Kidney (tissue), 14 donors: ENCODE measurements around the gene OSTC. TPM values are rescaled to one million over a fixed set of nuclear protein-coding genes. Genes with fewer than 3 reads are reported as not detected.

ENCODE experiments used
- DNase-seq, 5 donors: peaks; one replicate each; pipeline ENCODE4 v3.0.0-alpha.2; 2013 to 2020
- FAIRE-seq: peaks from 2 replicates; lab custom pipeline; 2012; peaks lifted over from hg19 to GRCh38; lab: Jason Lieb, UNC
- H3K27ac ChIP-seq, 2 donors: one replicate each; pipeline ENCODE4 v1.7.0; 2013; ENCODE audit warnings: low read depth in 2 of 2, low read length in 2 of 2, inconsistent platforms in 1 of 2
- H3K27me3 ChIP-seq: one replicate; pipeline ENCODE4 v1.7.1; 2013; ENCODE audit warnings: low read length, inconsistent platforms; ENCODE audit not compliant: control insufficient read depth, insufficient read depth
- H3K36me3 ChIP-seq, 3 donors: one replicate each; pipeline versions ENCODE4 v1.7.0 to v1.7.1; 2013; ENCODE audit warnings: low read length in 3 of 3, control low read depth in 1 of 3, inconsistent platforms in 1 of 3; ENCODE audit not compliant: insufficient read depth in 3 of 3, control insufficient read depth in 2 of 3
- H3K4me1 ChIP-seq, 3 donors: one replicate each; pipeline versions ENCODE4 v1.7.0 to v1.7.1; 2013; ENCODE audit warnings: low read length in 3 of 3, inconsistent platforms in 1 of 3, low read depth in 1 of 3; ENCODE audit not compliant: control insufficient read depth in 2 of 3, insufficient read depth in 2 of 3
- H3K4me3 ChIP-seq, 3 donors: one replicate each; pipeline versions ENCODE4 v1.7.0 to v1.8.1; 2013; ENCODE audit warnings: low read length in 3 of 3, control low read depth in 1 of 3, inconsistent platforms in 1 of 3
- H3K9ac ChIP-seq, 3 donors: one replicate each; pipeline versions ENCODE4 v1.7.0 to v1.7.1; 2013; ENCODE audit warnings: low read length in 3 of 3, control low read depth in 1 of 3, inconsistent platforms in 1 of 3
- H3K9me3 ChIP-seq, 3 donors: one replicate each; pipeline versions ENCODE4 v1.7.0 to v1.7.1; 2013; ENCODE audit warnings: low read length in 3 of 3, control low read depth in 1 of 3, inconsistent platforms in 1 of 3; ENCODE audit not compliant: control insufficient read depth in 2 of 3, insufficient read depth in 1 of 3
- intact Hi-C: fragments of 100-400 bp; cut with DNase I; formaldehyde crosslinking; loops from one replicate; pipeline ENCODE4 v1.11.1; 2022
- polyA plus RNA-seq: library from polyadenylated mRNA; stranded (reverse); fragments of 350-450 nt; fragmentation: Illumina TruSeq; extraction: RNeasy Lipid Tissue Mini Kit (QIAGEN cat#74804); gene quantifications from one replicate; pipeline ENCODE4 v1.2.3, GENCODE V29; 2014; ENCODE audit warnings: low read depth, low replicate concordance; ENCODE audit not compliant: insufficient read depth
- total RNA-seq: library from RNA; stranded (reverse); fragmentation: NEBNext Ultra II Directional; extraction: Animal tissue kit (Norgen Biotek cat#: 25700); gene quantifications from one replicate; pipeline ENCODE4 v1.2.1, GENCODE V29; 2021
- TF ChIP-seq, protein P1 (sequence below): IDR thresholded peaks from 3 replicates; pipeline ENCODE4 v1.5.1; 2012; ENCODE audit warnings: mild to moderate bottlenecking, moderate library complexity, borderline replicate concordance; ENCODE audit not compliant: insufficient read depth; ENCODE audit errors: extremely low read depth
- donor health status: control.
- donor health status: control.
- donor health status: control.
- donor health status: control.
- donor health status: control.
- donor health status: DM: yes; HTN: yes; CAD: no.
- donor health status: Normal renal cell carcinoma (clear cell type).

The OSTC gene
- total and polyA plus RNA-seq, 2 donors from 2014 or later: 71.2 to 111 TPM

DNA sequence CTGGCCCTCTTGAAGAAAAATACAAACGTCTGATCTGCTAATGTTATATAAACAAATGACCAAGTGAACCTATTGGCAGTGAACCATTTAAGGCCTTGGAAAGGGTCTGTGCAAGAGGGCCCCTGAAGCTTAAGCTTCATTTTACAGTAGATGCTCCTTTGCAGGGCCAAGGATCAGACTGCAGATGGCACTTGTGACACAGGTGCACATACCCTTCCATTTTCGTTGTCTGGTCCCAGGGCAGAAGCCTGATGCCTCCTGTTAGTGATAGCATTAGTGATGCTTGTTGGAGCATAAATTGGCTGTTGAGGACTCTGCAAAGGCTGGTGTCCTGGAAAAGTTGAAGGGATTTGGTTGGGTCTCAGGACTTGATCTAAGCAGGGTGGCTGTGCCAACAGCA lies 65.9 kb downstream of the OSTC start:
- TF ChIP-seq, protein P1, sequence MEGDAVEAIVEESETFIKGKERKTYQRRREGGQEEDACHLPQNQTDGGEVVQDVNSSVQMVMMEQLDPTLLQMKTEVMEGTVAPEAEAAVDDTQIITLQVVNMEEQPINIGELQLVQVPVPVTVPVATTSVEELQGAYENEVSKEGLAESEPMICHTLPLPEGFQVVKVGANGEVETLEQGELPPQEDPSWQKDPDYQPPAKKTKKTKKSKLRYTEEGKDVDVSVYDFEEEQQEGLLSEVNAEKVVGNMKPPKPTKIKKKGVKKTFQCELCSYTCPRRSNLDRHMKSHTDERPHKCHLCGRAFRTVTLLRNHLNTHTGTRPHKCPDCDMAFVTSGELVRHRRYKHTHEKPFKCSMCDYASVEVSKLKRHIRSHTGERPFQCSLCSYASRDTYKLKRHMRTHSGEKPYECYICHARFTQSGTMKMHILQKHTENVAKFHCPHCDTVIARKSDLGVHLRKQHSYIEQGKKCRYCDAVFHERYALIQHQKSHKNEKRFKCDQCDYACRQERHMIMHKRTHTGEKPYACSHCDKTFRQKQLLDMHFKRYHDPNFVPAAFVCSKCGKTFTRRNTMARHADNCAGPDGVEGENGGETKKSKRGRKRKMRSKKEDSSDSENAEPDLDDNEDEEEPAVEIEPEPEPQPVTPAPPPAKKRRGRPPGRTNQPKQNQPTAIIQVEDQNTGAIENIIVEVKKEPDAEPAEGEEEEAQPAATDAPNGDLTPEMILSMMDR: no peak
- H3K9me3 ChIP-seq: no peaks in the 10 kb centered on the region
- H3K4me3 ChIP-seq: no peak overlapping the region
- H3K36me3 ChIP-seq: no peaks in the 10 kb centered on the region
- no peak overlapping the region for H3K27ac ChIP-seq
- no peak overlapping the region for H3K9ac ChIP-seq
- DNase-seq (no peak), FAIRE-seq (no peak)
- H3K4me1 ChIP-seq: no peaks in the 10 kb centered on the region
- intact Hi-C loops: no loop called here
- no peaks in the 10 kb centered on the region for H3K27me3 ChIP-seq

DNA sequence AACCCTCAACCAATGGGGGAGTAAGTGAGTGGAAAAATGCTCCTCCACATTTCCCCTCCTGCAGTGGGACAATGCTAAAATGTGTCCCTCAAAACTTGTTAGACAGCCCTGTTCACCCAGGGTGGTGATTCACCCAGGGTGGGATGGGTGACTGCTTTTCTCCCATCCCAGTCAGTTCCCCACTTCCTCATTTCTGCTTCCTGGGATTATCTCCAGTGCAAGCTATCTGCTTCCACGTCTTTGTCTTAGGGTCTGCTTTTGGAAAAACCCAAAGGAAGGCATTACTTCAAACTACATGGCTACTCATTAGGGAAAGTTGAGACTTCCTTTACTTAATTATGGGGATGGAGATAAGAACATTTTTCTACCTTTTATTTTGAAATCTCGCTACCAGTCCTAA lies 67.0 kb downstream of the OSTC start:
- TF ChIP-seq, protein P1: no peak
- Histone ChIP-seq H3K4me1 (no peaks in the 10 kb centered on the region), H3K9me3 (no peaks in the 10 kb centered on the region), H3K27ac (no peak overlapping the region), H3K9ac (no peak overlapping the region), H3K36me3 (no peaks in the 10 kb centered on the region), H3K4me3 (no peak overlapping the region), H3K27me3 (no peaks in the 10 kb centered on the region)
- no peak for FAIRE-seq
- DNase-seq: no peak
- intact Hi-C loops: no loop called here

Other genes starting within 250 kb of the OSTC start
- gene RPL34, start 30.0 kb upstream of the OSTC start, total RNA-seq: 953 TPM
- gene RPL34, start 30.0 kb upstream of the OSTC start, polyA plus RNA-seq: 2,105 TPM
- not detected for gene ETNPPL, start 112.5 kb downstream of the OSTC start, total RNA-seq
- gene ETNPPL, start 112.5 kb downstream of the OSTC start, polyA plus RNA-seq: 1.7 TPM